Small intestine (tissue), 7 donors: ENCODE results near the gene PAPPA2. TPM values are rescaled to one million over a fixed set of nuclear protein-coding genes. Genes with fewer than 3 reads are reported as not detected.

Source experiments
- DNase-seq, 2 donors: peaks; one replicate each; pipeline versions ENCODE4 v3.0.0 to v3.0.0-alpha.2; 2013
- FAIRE-seq: peaks from 2 replicates; lab custom pipeline; 2012; peaks lifted over from hg19 to GRCh38; lab: Jason Lieb, UNC
- H3K27ac ChIP-seq, 3 donors: one replicate each; pipeline ENCODE4 v1.5.1; 2013; ENCODE audit warnings: low read length in 2 of 3, mild to moderate bottlenecking in 2 of 3, control low read depth in 1 of 3, inconsistent platforms in 1 of 3, low read depth in 1 of 3, moderate library complexity in 1 of 3
- H3K27me3 ChIP-seq, 3 donors: one replicate each; pipeline ENCODE4 v1.6.1; 2013; ENCODE audit warnings: low read length in 3 of 3, inconsistent platforms in 1 of 3; ENCODE audit not compliant: control insufficient read depth in 3 of 3, insufficient read depth in 3 of 3
- H3K36me3 ChIP-seq, 3 donors: one replicate each; pipeline ENCODE4 v1.6.1; 2013; ENCODE audit warnings: low read length in 3 of 3, inconsistent platforms in 1 of 3, low read depth in 1 of 3, mild to moderate bottlenecking in 1 of 3, moderate library complexity in 1 of 3; ENCODE audit not compliant: control insufficient read depth in 3 of 3, insufficient read depth in 2 of 3
- H3K4me1 ChIP-seq, 3 donors: one replicate each; pipeline ENCODE4 v1.6.1; 2013; ENCODE audit warnings: low read length in 2 of 3, inconsistent platforms in 1 of 3, low read depth in 1 of 3, mild to moderate bottlenecking in 1 of 3, moderate library complexity in 1 of 3; ENCODE audit not compliant: control insufficient read depth in 3 of 3, insufficient read depth in 2 of 3
- H3K4me3 ChIP-seq, 3 donors: one replicate each; pipeline ENCODE4 v1.5.1; 2013; ENCODE audit warnings: low read length in 3 of 3, control low read depth in 1 of 3, inconsistent platforms in 1 of 3, low read depth in 1 of 3, mild to moderate bottlenecking in 1 of 3, moderate library complexity in 1 of 3
- H3K9me3 ChIP-seq, 2 donors: one replicate each; pipeline ENCODE4 v1.6.1; 2013; ENCODE audit warnings: low read depth in 1 of 2, low read length in 1 of 2; ENCODE audit not compliant: control insufficient read depth in 2 of 2, insufficient read depth in 1 of 2
- WGBS, 3 donors: extraction: QIAGEN DNeasy Blood & Tissue Kit; methylation state at CpG; one replicate each; pipeline ENCODE4 v1.1.7; 2013; 5-methylcytosine and 5-hydroxymethylcytosine counted together
- polyA plus RNA-seq, 4 donors: library from polyadenylated mRNA; stranded (reverse) in 3 of 4; unstranded in 1 of 4; fragments of 200-250 nt in 3 of 4; fragments of 120-200 nt in 1 of 4; gene quantifications; one replicate each; pipeline versions ENCODE4 v1.2.1 to v1.2.3, GENCODE V29; 2013
- donor health status: healthy with polysubstance abuse.
- donor health status: control.
- donor health status: control.
- donor health status: Bipolar disorder and iron deficiency.
- donor health status: healthy.

The PAPPA2 gene
- polyA plus RNA-seq, 4 donors = 0.03 to 0.12 TPM; not detected in 2

- 29 to 31% (median 31%) methylated on average over 4 of the region's 4 CpGs for WGBS, 3 donors
- H3K4me1 ChIP-seq = no peaks in the 10 kb centered on the region
- H3K9me3 ChIP-seq = no peaks in the 10 kb centered on the region
- H3K27ac ChIP-seq = no peak overlapping the region
- H3K27me3 ChIP-seq = no peaks in the 10 kb centered on the region
- FAIRE-seq = no peak
- H3K4me3 ChIP-seq = no peak overlapping the region
- no peak for DNase-seq
- no peaks in the 10 kb centered on the region for H3K36me3 ChIP-seq
Measured at GRCh38 chr1:176811511-176812288, 348.7 kb downstream of the PAPPA2 start.

DNA sequence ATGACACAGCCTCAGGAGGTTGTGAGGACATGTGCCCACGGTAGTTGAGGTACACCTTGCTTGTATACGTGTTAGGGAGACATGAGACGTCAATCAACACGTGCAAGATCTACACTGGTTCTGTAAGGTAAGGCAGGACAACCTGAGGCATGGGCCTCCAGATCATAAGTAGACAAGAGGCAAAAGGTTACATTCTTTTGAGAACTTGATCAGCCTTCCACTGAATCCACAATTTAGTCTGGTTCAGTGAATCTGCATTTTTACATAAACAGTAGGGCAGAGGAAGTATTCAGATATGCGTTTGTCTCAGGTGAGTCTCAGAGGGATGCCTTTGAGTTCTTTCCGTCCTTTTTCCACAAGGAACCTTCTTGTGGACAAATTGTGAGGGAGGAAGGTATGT lies 352.6 kb downstream of the PAPPA2 start:
- Histone ChIP-seq H3K4me1 (no peaks in the 10 kb centered on the region), H3K36me3 (no peaks in the 10 kb centered on the region), H3K27ac (no peak overlapping the region), H3K9me3 (no peaks in the 10 kb centered on the region), H3K4me3 (no peak overlapping the region), H3K27me3 (no peaks in the 10 kb centered on the region)
- 76 to 80% (median 80%) methylated on average over 6 of the region's 6 CpGs for WGBS, 3 donors
- DNase-seq (no peak), FAIRE-seq (no peak)

- DNase-seq (no peak), FAIRE-seq (no peak)
- H3K27me3 ChIP-seq = no peaks in the 10 kb centered on the region
- no peaks in the 10 kb centered on the region for H3K9me3 ChIP-seq
- no peak overlapping the region for H3K27ac ChIP-seq
- WGBS, 3 donors = 80 to 95% (median 89%) methylated on average over 3 of the region's 3 CpGs
- H3K36me3 ChIP-seq = no peaks in the 10 kb centered on the region
- H3K4me3 ChIP-seq = no peak overlapping the region
- H3K4me1 ChIP-seq = no peaks in the 10 kb centered on the region
Measured at GRCh38 chr1:176816232-176816631, 353.3 kb downstream of the PAPPA2 start.

GRCh38 chr1:176820391-176821031 lies 357.5 kb downstream of the PAPPA2 start:
- Histone ChIP-seq H3K27ac (no peak overlapping the region), H3K27me3 (no peaks in the 10 kb centered on the region), H3K36me3 (no peaks in the 10 kb centered on the region), H3K9me3 (no peaks in the 10 kb centered on the region), H3K4me1 (no peaks in the 10 kb centered on the region), H3K4me3 (no peak overlapping the region)
- DNase-seq (no peak), FAIRE-seq (no peak)
- WGBS, 3 donors = 78 to 80% (median 78%) methylated on average over 5 of the region's 5 CpGs

DNA sequence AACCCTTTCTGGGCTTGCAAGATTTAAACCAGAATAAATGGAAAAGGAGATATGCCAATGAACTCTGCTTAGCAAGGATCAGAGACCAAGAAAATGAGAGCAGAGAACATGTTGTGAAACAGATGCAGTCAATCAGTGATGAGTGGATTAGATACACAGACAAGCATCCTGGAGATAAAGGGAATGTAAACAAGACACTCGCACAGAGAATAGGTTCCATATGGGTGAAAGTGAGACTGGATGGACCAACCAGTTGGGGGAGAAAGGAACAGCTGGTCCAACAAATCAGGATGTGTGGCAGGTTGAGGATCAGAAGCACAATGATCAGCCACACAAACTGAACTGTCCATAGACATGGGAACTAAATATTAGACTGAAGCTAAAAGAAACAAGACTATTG lies 363.3 kb downstream of the PAPPA2 start:
- Histone ChIP-seq H3K36me3 (no peaks in the 10 kb centered on the region), H3K4me1 (no peaks in the 10 kb centered on the region), H3K27me3 (no peaks in the 10 kb centered on the region), H3K27ac (no peak overlapping the region), H3K4me3 (no peak overlapping the region), H3K9me3 (no peaks in the 10 kb centered on the region)
- no peak for DNase-seq
- FAIRE-seq = no peak
- WGBS, 3 donors = 5 to 21% (median 20%) methylated on average over 1 of the region's 1 CpG

- H3K27ac ChIP-seq = no peak overlapping the region
- DNase-seq (no peak), FAIRE-seq (no peak)
- no peaks in the 10 kb centered on the region for H3K27me3 ChIP-seq
- H3K9me3 ChIP-seq = no peaks in the 10 kb centered on the region
- 55 to 59% (median 55%) methylated on average over 8 of the region's 8 CpGs for WGBS, 3 donors
- H3K4me3 ChIP-seq = no peak overlapping the region
- no peaks in the 10 kb centered on the region for H3K36me3 ChIP-seq
- H3K4me1 ChIP-seq = no peaks in the 10 kb centered on the region
Measured at GRCh38 chr1:176829261-176829660, 366.3 kb downstream of the PAPPA2 start.

DNA sequence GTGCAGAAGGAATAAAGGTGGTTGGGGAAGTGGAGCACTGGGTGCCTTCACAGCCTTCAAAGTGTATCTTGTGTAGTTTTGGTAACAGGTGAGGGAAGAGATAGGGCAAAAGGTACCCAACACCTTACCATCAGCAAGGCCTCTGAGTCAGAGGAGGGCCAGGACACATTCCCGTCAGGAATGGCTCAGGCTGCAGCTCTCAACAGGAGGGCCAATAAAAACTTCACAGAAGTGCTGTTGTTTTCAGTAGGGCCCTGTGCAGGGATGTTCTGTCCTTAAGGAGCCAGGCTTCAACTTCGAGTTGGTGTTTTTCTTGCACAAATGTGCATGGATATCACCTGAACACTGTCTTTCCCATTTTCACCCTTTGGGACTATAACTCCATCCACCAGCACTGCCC lies 368.2 kb downstream of the PAPPA2 start:
- Histone ChIP-seq H3K27me3 (no peaks in the 10 kb centered on the region), H3K27ac (no peak overlapping the region), H3K4me3 (no peak overlapping the region), H3K9me3 (no peaks in the 10 kb centered on the region), H3K36me3 (no peaks in the 10 kb centered on the region), H3K4me1 (no peaks in the 10 kb centered on the region)
- WGBS, 3 donors = 31 to 52% (median 40%) methylated on average over 2 of the region's 2 CpGs
- DNase-seq (no peak), FAIRE-seq (no peak)

DNA sequence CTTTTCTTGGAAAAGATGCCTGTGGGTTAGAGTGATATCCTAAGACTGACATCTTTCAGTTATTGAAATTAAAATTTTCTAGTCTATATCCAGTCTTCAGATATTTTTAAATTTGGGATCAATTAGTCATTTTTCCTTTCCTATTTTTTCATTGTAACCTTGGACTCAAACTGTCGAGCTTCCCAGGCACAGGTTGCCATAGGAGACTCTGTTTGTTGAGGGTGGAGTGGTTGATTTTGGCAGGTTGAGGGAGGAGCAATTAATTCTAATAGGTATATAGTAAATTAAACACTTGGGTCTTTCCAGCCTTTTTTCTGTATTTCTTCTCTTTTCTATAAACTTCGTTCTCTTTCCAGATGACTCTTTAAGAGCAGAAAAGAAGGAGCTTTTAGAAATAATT lies 374.7 kb downstream of the PAPPA2 start:
- WGBS, 3 donors = 29 to 58% (median 41%) methylated on average over 2 of the region's 2 CpGs

More for the DNA sequence above, 374.7 kb downstream of the PAPPA2 start:
- no peaks in the 10 kb centered on the region for H3K36me3 ChIP-seq
- H3K9me3 ChIP-seq = no peaks in the 10 kb centered on the region
- FAIRE-seq (no peak), DNase-seq (no peak)
- no peaks in the 10 kb centered on the region for H3K27me3 ChIP-seq
- no peak overlapping the region for H3K27ac ChIP-seq
- H3K4me1 ChIP-seq = no peaks in the 10 kb centered on the region
- H3K4me3 ChIP-seq = no peak overlapping the region
